Measurements from ENCODE around the gene ABHD12.

- TF ChIP-seq CTCF (IDR thresholded peaks at IDR 0.05) (no peak), POLR2AphosphoS5 (IDR thresholded peaks at IDR 0.05) (no peak), POLR2A (IDR thresholded peaks at IDR 0.05) (no peak)
These were observed 140.1 kb downstream of the ABHD12 start for GRCh38 chr20:25250508-25250907.
